CD4-positive, alpha-beta T cell (primary cell): ENCODE measurements around the gene SYK. TPM values are rescaled to one million over a fixed set of nuclear protein-coding genes. Genes with fewer than 3 reads are reported as not detected.
"Not testable (repeated sequence)": the region's sequence is repeated elsewhere in the genome, so short reads cannot be mapped to it uniquely, and the experiment has no call there.

Experiments used
- ATAC-seq: fragments of 200-7000 bp; cut with Tn5 transposase; one replicate; pipeline ENCODE4 v1.10.0; 2022; ENCODE audit warnings: mild to moderate bottlenecking; ENCODE audit not compliant: poor library complexity
- CTCF ChIA-PET: fragments of 350-600 bp; sonication (Branson Sonifier 250); formaldehyde crosslinking; loops from one replicate; lab custom pipeline; 2021; ENCODE audit warnings: antibody characterized with exemption, inconsistent platforms; lab: Charles Lee
- POLR2A ChIA-PET: fragments of 350-600 bp; sonication (Branson Sonifier 250); formaldehyde crosslinking; loops from one replicate; lab custom pipeline; 2021; ENCODE audit warnings: antibody characterized with exemption, inconsistent platforms; lab: Charles Lee
- DNase-seq, 14 experiments: peaks; one replicate each; pipeline ENCODE4 v3.0.0-alpha.2; 2013 to 2020; ENCODE audit warnings: mixed read lengths in 2 of 14
- H3K27ac ChIP-seq, 2 donors: one replicate each; pipeline versions ENCODE4 v1.5.1 to v1.7.0; 2013; ENCODE audit warnings: low read length in 2 of 2, low read depth in 1 of 2, mild to moderate bottlenecking in 1 of 2
- H3K27me3 ChIP-seq, 2 experiments: 1 replicate in 1 of 2; 2 replicates in 1 of 2; pipeline versions ENCODE4 v1.6.1 to v1.7.0; 2013; ENCODE audit warnings: low read length in 2 of 2, control low read depth in 1 of 2, mild to moderate bottlenecking in 1 of 2, moderate library complexity in 1 of 2; ENCODE audit not compliant: insufficient read depth in 2 of 2, control insufficient read depth in 1 of 2
- H3K36me3 ChIP-seq: one replicate; pipeline ENCODE4 v1.6.1; 2013; ENCODE audit warnings: low read length, control low read depth; ENCODE audit not compliant: insufficient read depth
- H3K4me1 ChIP-seq: one replicate; pipeline ENCODE4 v1.6.1; 2013; ENCODE audit warnings: low read length, control low read depth; ENCODE audit not compliant: insufficient read depth
- H3K4me3 ChIP-seq: one replicate; pipeline ENCODE4 v1.5.1; 2013; ENCODE audit warnings: mild to moderate bottlenecking, low read length, moderate library complexity
- H3K9me3 ChIP-seq, 2 experiments: 1 replicate in 1 of 2; 2 replicates in 1 of 2; pipeline versions ENCODE4 v1.6.1 to v1.7.0; 2013; ENCODE audit warnings: low read length in 2 of 2, mild to moderate bottlenecking in 2 of 2, control low read depth in 1 of 2, moderate library complexity in 1 of 2; ENCODE audit not compliant: control insufficient read depth in 1 of 2, insufficient read depth in 1 of 2
- H3K27ac Mint-ChIP-seq: one replicate; pipeline ENCODE4 v1.8.0; 2020; ENCODE audit warnings: mixed read lengths
- H3K27me3 Mint-ChIP-seq: one replicate; pipeline ENCODE4 v1.8.0; 2021; ENCODE audit warnings: mixed read lengths
- H3K36me3 Mint-ChIP-seq: one replicate; pipeline ENCODE4 v1.8.0; 2021; ENCODE audit warnings: low read depth, mixed read lengths
- H3K4me1 Mint-ChIP-seq: one replicate; pipeline ENCODE4 v1.8.0; 2021; ENCODE audit warnings: low read depth, mixed read lengths
- H3K4me3 Mint-ChIP-seq: one replicate; pipeline ENCODE4 v1.8.0; 2020; ENCODE audit warnings: mild to moderate bottlenecking, mixed read lengths
- H3K9me3 Mint-ChIP-seq: one replicate; pipeline ENCODE4 v1.8.0; 2020; ENCODE audit warnings: mixed read lengths
- intact Hi-C, 2 experiments: fragments of 100-400 bp; cut with DNase I in 1 of 2; cut with micrococcal nuclease in 1 of 2; formaldehyde crosslinking; loops; one replicate each; pipeline versions ENCODE4 v1.15.1 to v1.9.0; 2023 to 2025; cut with DNase I, micrococcal nuclease
- polyA plus RNA-seq, 2 donors: library from polyadenylated mRNA; unstranded; fragments of 120-200 nt; gene quantifications; one replicate each; pipeline ENCODE4 v1.2.1, GENCODE V29; 2013
- total RNA-seq, 174 experiments: library from RNA in 2 of 174; stranded (reverse) in 2 of 174; gene quantifications; one replicate each; pipeline ENCODE4 v1.2.3 and lab custom pipeline; 2021 to 2026
- TF ChIP-seq, protein P1 (sequence below): fragments of 200-600 bp; IDR thresholded peaks from one replicate; pipeline ENCODE4 v1.8.0; 2022; ENCODE audit warnings: antibody characterized with exemption, mild to moderate bottlenecking

SYK gene
- total RNA-seq (1 to 10 TPM; 1.1 to 1.2 TPM), total RNA-seq (lab: John Stamatoyannopoulos, UW) (0.15 to 49.2 (median 2.5) reads per million in 172 experiments)
- 12.8 TPM for polyA plus RNA-seq (2013, experiment 1 of 2)
- 8.9 TPM for polyA plus RNA-seq (2013, experiment 2 of 2)

DNA sequence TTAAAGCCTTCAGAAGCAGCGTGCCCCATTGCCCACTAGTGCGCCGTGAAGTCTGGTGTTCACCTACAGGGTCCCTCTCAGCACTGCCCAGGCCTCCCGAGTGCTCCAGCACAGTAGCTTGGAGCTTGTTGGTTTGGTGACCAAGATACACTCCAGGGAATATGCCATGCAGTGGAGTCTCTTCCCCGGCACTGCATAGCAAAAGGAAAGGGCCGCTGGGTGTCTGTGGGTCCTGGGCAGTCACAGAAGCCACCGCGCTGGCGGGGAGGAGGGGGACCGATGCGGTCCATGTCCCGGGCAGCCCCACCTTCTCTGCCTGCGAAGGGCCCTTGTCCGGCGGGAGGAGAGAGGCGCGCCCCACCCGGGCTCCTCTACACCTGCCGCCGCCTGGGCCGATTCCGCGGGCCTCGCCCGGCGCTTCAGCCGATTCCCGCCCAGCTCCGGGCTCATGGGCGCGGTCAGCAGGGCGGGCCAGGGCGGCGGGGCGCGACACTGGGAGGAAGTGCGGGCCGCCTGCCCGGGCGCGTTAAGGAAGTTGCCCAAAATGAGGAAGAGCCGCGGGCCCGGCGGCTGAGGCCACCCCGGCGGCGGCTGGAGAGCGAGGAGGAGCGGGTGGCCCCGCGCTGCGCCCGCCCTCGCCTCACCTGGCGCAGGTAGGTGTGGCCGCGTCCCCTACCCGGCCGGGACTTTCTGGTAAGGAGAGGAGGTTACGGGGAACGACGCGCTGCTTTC lies at the start of gene SYK:
SYK (plus strand) TSS at position 579 of the 732 bp plus-strand sequence. CDS start 42,080 bp downstream, outside the sequence.
- Histone ChIP-seq H3K4me3 (peak within 1 kb of the TSS; percentile 40), H3K9me3 (peaks cover 0 to 3% of the 10 kb centered on the region in 2 experiments), H3K27me3 (peaks cover 9 to 66% of the 10 kb centered on the region in 2 experiments), H3K36me3 (no peaks in the 10 kb centered on the region), H3K4me1 (peaks cover 7% of the 10 kb centered on the region), H3K27ac (no peak within 1 kb of the TSS)
- no peaks in the 10 kb centered on the region for H3K9me3 Mint-ChIP-seq
- ChIA-PET POLR2A (no interaction called here), CTCF (no interaction called here)
- intact Hi-C loops, result no loop called here
- peak in 3 of 14 experiments; percentile 13 to 64 (median 63) for DNase-seq
- no peaks in the 10 kb centered on the region for H3K36me3 Mint-ChIP-seq
- no peaks in the 10 kb centered on the region for H3K4me1 Mint-ChIP-seq
- no peak within 1 kb of the TSS for H3K27ac Mint-ChIP-seq
- peaks cover 89% of the 10 kb centered on the region for H3K27me3 Mint-ChIP-seq
- peak within 1 kb of the TSS; percentile 25 for H3K4me3 Mint-ChIP-seq
- ATAC-seq, result peak; percentile 17
- TF ChIP-seq, protein P1, sequence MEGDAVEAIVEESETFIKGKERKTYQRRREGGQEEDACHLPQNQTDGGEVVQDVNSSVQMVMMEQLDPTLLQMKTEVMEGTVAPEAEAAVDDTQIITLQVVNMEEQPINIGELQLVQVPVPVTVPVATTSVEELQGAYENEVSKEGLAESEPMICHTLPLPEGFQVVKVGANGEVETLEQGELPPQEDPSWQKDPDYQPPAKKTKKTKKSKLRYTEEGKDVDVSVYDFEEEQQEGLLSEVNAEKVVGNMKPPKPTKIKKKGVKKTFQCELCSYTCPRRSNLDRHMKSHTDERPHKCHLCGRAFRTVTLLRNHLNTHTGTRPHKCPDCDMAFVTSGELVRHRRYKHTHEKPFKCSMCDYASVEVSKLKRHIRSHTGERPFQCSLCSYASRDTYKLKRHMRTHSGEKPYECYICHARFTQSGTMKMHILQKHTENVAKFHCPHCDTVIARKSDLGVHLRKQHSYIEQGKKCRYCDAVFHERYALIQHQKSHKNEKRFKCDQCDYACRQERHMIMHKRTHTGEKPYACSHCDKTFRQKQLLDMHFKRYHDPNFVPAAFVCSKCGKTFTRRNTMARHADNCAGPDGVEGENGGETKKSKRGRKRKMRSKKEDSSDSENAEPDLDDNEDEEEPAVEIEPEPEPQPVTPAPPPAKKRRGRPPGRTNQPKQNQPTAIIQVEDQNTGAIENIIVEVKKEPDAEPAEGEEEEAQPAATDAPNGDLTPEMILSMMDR, result no peak

DNA sequence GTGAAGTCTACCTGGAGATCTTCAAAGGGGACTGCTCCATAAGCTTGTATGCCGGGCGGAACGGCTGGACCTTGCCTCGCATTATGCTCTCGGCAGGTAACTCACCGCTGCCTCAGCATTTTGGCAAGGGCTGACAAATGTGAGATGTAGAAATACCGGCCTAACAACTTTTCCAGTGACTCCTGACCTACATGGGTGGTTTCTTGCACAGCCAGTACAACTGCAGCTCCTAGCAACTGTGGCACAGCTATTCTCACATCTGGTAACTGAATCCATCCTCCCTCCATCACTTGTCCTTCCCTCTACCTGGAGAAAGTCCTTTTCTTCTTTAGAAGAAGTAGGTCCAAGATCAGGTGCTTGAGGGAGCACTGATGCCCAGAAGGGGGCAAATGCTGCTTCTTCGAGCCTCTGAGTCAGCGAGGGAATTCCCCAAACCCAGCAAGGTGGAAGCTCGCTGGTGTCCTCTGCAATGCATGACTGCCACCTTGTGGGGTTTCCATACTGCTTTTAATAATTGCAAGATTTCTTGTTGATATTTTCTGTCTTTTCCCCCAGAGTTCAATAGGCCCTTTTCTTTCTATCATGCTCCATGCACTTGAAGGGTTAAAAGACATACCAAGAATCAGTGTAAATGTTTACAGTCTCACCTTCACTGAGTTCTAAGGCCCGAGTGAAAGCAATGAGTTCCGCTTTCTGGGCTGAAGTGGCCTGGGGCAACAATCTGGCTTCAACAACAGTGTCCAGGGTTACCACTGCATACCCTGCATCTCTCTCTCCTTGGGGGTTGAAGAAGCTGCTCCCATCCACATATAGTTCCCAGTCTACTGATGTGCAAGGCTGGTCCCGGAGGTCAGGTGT lies 45.9 kb upstream of the SYK start:
- H3K9me3 ChIP-seq, CTCF ChIA-PET, H3K36me3 Mint-ChIP-seq, H3K4me1 ChIP-seq, H3K4me3 ChIP-seq, H3K4me3 Mint-ChIP-seq, H3K4me1 Mint-ChIP-seq, H3K27ac ChIP-seq, H3K27ac Mint-ChIP-seq, H3K27me3 Mint-ChIP-seq, H3K27me3 ChIP-seq, POLR2A ChIA-PET, H3K36me3 ChIP-seq, ATAC-seq, H3K9me3 Mint-ChIP-seq: not testable (repeated sequence)
- DNase-seq, result peak; percentile 8 to 75 (median 29)
- intact Hi-C loops, result loop anchor here (10.0 kb wide), 1 partner anchor 1161 kb away; no protein-coding TSS in a partner anchor

DNA sequence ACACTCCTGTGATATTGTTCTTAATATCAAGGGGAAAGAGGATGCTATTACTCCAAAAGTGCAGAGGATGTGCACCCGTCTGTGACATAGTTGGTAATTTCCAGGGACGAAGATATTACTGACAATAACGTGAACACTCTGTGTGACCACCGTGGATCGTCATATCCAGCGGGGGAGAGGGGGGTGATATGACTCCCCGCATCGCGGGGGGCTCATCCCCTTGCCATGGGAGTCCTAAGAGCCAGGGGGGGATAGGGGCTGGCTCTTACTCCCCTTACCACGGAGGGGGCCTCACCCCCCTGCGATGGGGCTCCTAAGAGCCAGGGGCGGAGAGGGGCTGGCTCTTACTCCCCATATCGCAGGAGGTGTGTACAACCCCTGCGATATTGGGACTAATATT lies 41.0 kb upstream of the SYK start:
- H3K27me3 ChIP-seq, H3K4me1 ChIP-seq, DNase-seq, H3K27ac Mint-ChIP-seq, intact Hi-C loops, ATAC-seq, CTCF ChIA-PET, H3K36me3 Mint-ChIP-seq, H3K4me1 Mint-ChIP-seq, H3K27me3 Mint-ChIP-seq, H3K4me3 ChIP-seq, H3K36me3 ChIP-seq, H3K9me3 ChIP-seq, H3K9me3 Mint-ChIP-seq, H3K27ac ChIP-seq, H3K4me3 Mint-ChIP-seq, POLR2A ChIA-PET: not testable (repeated sequence)

DNA sequence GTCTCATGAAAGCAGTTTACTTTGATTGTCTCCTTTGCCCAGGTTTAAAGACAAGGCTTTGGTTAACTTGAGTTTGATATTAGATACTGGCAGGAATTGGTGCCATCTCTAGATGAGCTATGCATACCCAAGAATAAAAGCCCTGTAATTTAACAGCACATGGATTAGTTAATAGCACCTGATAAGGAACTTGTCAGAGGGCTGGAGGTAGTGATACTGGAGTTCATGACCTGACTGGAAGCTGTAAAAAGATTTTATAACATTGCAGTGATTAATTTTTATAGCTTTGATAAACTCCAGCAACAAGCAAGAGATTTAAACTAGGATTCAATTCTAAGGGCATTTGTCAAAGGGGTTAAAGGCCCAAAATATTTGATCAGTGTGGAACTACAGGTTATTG lies 34.9 kb upstream of the SYK start:
- CTCF ChIA-PET, result no interaction called here

More for the DNA sequence above, 34.9 kb upstream of the SYK start:
- Mint-ChIP-seq H3K27me3 (peaks cover 5% of the 10 kb centered on the region), H3K36me3 (no peaks in the 10 kb centered on the region), H3K27ac (no peak overlapping the region), H3K4me3 (no peak overlapping the region), H3K4me1 (no peaks in the 10 kb centered on the region), H3K9me3 (peaks cover 2% of the 10 kb centered on the region)
- Histone ChIP-seq H3K36me3 (no peaks in the 10 kb centered on the region), H3K27ac (no peak overlapping the region), H3K4me1 (no peaks in the 10 kb centered on the region), H3K9me3 (no peaks in the 10 kb centered on the region), H3K27me3 (no peaks in the 10 kb centered on the region), H3K4me3 (no peak overlapping the region)
- DNase-seq (no peak), ATAC-seq (no peak)
- TF ChIP-seq, protein P1, result no peak
- POLR2A ChIA-PET, result no interaction called here
- intact Hi-C loops, result no loop called here
